DND-41 (cell line): ENCODE data around the gene C4orf36.

Experiments used
- ATAC-seq: fragments of 200-7000 bp; cut with Tn5 transposase; 3 replicates; pipeline ENCODE4 v1.9.1; 2021; ENCODE audit warnings: low read depth; ENCODE audit not compliant: insufficient read depth
- DNase-seq: peaks from one replicate; pipeline ENCODE4 v3.0.0-alpha.2; 2020
- H2AFZ ChIP-seq: 2 replicates; pipeline ENCODE4 v1.6.0; 2012; ENCODE audit warnings: low read depth, low read length
- H3K27ac ChIP-seq: 2 replicates; pipeline ENCODE4 v1.5.1; 2012; ENCODE audit warnings: low read length, inconsistent platforms
- H3K27me3 ChIP-seq: fragments of 200-600 bp; sonication (generic); 2 replicates; pipeline ENCODE4 v1.6.0; 2012; ENCODE audit warnings: low read length, mild to moderate bottlenecking, inconsistent platforms; ENCODE audit not compliant: insufficient read depth, poor library complexity
- H3K36me3 ChIP-seq: 2 replicates; pipeline ENCODE4 v1.5.1; 2012; ENCODE audit warnings: low read length, inconsistent platforms; ENCODE audit not compliant: insufficient read depth
- H3K4me1 ChIP-seq: 2 replicates; pipeline ENCODE4 v1.5.1; 2012; ENCODE audit warnings: mild to moderate bottlenecking, low read length; ENCODE audit not compliant: insufficient read depth
- H3K4me2 ChIP-seq: 2 replicates; pipeline ENCODE4 v1.6.0; 2012; ENCODE audit warnings: mild to moderate bottlenecking, moderate library complexity, low read length, inconsistent platforms; ENCODE audit not compliant: insufficient read depth
- H3K4me3 ChIP-seq, 2 experiments: fragments of 200-600 bp in 1 of 2; shearing (Covaris generic) in 1 of 2; 2 replicates each; pipeline ENCODE4 v1.5.1; 2012 to 2016; ENCODE audit warnings: inconsistent platforms in 2 of 2, low read length in 2 of 2, mild to moderate bottlenecking in 2 of 2, low read depth in 1 of 2, moderate library complexity in 1 of 2
- H3K79me2 ChIP-seq: 2 replicates; pipeline ENCODE4 v1.6.0; 2012; ENCODE audit warnings: low read length, inconsistent platforms; ENCODE audit not compliant: insufficient read depth
- H3K9ac ChIP-seq: 2 replicates; pipeline ENCODE4 v1.6.0; 2012; ENCODE audit warnings: low read depth, mild to moderate bottlenecking, inconsistent platforms, low read length, moderate library complexity
- H3K9me3 ChIP-seq: 2 replicates; pipeline ENCODE4 v1.5.1; 2012; ENCODE audit warnings: low read length, moderate library complexity, mild to moderate bottlenecking, inconsistent platforms; ENCODE audit not compliant: insufficient read depth, severe bottlenecking
- H4K20me1 ChIP-seq: 2 replicates; pipeline ENCODE4 v1.6.0; 2012; ENCODE audit warnings: low read length; ENCODE audit not compliant: insufficient read depth
- CTCF ChIP-seq: IDR thresholded peaks from 2 replicates; pipeline ENCODE4 v1.5.1; 2012; ENCODE audit warnings: borderline replicate concordance, low read length, moderate library complexity, mild to moderate bottlenecking; ENCODE audit not compliant: poor library complexity, severe bottlenecking; ENCODE audit errors: extremely low read depth
- EZH2 ChIP-seq: IDR thresholded peaks from 3 replicates; pipeline ENCODE4 v1.6.1; 2012; ENCODE audit warnings: borderline replicate concordance, low read depth, mild to moderate bottlenecking, moderate library complexity, low read length, inconsistent platforms; ENCODE audit not compliant: severe bottlenecking

C4orf36 gene

GRCh38 chr4:86917212-86918039 is 25.2 kb upstream of the C4orf36 start:
- Histone ChIP-seq H3K27ac (no peak overlapping the region), H3K4me2 (no peak overlapping the region)
- ATAC-seq = no peak

GRCh38 chr4:86916392-86916791 is 24.2 kb upstream of the C4orf36 start:
- H3K9me3 ChIP-seq = no peaks in the 10 kb centered on the region
- H3K36me3 ChIP-seq = no peaks in the 10 kb centered on the region
- H3K4me2 ChIP-seq = no peak overlapping the region
- no peak overlapping the region for H2AFZ ChIP-seq
- no peaks in the 10 kb centered on the region for H3K4me1 ChIP-seq
- no peaks in the 10 kb centered on the region for H3K79me2 ChIP-seq
- H3K27me3 ChIP-seq = no peaks in the 10 kb centered on the region
- H4K20me1 ChIP-seq = no peaks in the 10 kb centered on the region
- no peak overlapping the region for H3K4me3 ChIP-seq
- no peak for DNase-seq
- H3K9ac ChIP-seq = no peak overlapping the region
- TF ChIP-seq EZH2 (no peak), CTCF (no peak)
- no peak overlapping the region for H3K27ac ChIP-seq
- ATAC-seq = no peak

More at GRCh38 chr4:86917212-86918039, 25.2 kb upstream of the C4orf36 start:
- no peak for DNase-seq
- Histone ChIP-seq H3K4me1 (no peaks in the 10 kb centered on the region), H3K79me2 (no peaks in the 10 kb centered on the region), H3K9me3 (no peaks in the 10 kb centered on the region), H3K36me3 (no peaks in the 10 kb centered on the region), H3K4me3 (no peak overlapping the region), H4K20me1 (no peaks in the 10 kb centered on the region), H2AFZ (no peak overlapping the region), H3K9ac (no peak overlapping the region), H3K27me3 (no peaks in the 10 kb centered on the region)
- no peak for TF ChIP-seq CTCF
- no peak for TF ChIP-seq EZH2

- Histone ChIP-seq H4K20me1 (no peaks in the 10 kb centered on the region), H3K4me3 (no peak overlapping the region), H3K27me3 (no peaks in the 10 kb centered on the region), H3K9me3 (no peaks in the 10 kb centered on the region), H3K4me1 (peaks cover 14% of the 10 kb centered on the region), H2AFZ (no peak overlapping the region), H3K36me3 (no peaks in the 10 kb centered on the region), H3K27ac (no peak overlapping the region), H3K9ac (no peak overlapping the region), H3K79me2 (no peaks in the 10 kb centered on the region), H3K4me2 (no peak overlapping the region)
- TF ChIP-seq EZH2 (no peak), CTCF (no peak)
- DNase-seq (no peak), ATAC-seq (no peak)
Measured at GRCh38 chr4:86910820-86911684, 18.8 kb upstream of the C4orf36 start.
